Measurements from ENCODE around the gene CYFIP2.

The CYFIP2 gene

DNA sequence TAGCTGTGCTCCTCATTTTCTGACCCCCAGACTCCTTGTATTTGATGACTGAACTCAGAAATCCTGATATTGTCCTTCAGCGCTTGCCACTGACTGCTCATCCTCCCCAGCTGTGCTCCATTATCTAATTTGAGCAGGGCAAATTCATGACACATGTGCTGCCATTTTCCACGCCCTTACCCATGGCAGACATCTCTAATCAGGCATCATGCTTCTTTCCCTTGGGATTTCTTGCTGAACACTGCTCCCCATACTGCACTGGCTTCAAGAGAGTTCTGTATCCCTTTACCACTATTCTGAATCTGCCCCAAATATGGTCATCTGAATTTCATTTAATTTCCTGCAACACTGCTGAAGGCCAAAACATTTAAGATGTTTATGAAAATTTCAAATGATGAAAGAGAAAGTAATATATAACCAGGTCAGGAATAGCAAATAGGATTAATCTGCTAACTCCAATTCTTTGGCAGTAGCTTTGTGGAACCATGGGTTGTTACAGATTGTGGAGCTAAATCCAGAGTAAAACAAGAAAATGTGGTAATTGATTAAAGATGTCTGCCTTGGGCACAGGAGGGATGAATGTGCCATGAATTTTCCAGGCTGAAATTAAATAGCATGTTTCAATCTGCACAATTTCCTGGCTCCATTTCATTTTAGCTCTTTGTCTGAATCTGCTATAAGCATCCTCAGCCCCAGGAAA, 93.6 kb downstream of the CYFIP2 start:
- TF ChIP-seq ISL1 (CRISPR knock-in tag; IDR thresholded peaks at IDR 0.05) = no peak
- TF ChIP-seq ZFP3 (CRISPR knock-in tag; IDR thresholded peaks at IDR 0.05) = no peak
- no peak for TF ChIP-seq ZNF70 (CRISPR knock-in tag; IDR thresholded peaks at IDR 0.05)
- TF ChIP-seq BACH2 (CRISPR knock-in tag; IDR thresholded peaks at IDR 0.05; ENCODE audit: borderline replicate concordance) = no peak
- TF ChIP-seq SNAI2 (CRISPR knock-in tag; IDR thresholded peaks at IDR 0.05) = no peak
- TF ChIP-seq, protein P1, sequence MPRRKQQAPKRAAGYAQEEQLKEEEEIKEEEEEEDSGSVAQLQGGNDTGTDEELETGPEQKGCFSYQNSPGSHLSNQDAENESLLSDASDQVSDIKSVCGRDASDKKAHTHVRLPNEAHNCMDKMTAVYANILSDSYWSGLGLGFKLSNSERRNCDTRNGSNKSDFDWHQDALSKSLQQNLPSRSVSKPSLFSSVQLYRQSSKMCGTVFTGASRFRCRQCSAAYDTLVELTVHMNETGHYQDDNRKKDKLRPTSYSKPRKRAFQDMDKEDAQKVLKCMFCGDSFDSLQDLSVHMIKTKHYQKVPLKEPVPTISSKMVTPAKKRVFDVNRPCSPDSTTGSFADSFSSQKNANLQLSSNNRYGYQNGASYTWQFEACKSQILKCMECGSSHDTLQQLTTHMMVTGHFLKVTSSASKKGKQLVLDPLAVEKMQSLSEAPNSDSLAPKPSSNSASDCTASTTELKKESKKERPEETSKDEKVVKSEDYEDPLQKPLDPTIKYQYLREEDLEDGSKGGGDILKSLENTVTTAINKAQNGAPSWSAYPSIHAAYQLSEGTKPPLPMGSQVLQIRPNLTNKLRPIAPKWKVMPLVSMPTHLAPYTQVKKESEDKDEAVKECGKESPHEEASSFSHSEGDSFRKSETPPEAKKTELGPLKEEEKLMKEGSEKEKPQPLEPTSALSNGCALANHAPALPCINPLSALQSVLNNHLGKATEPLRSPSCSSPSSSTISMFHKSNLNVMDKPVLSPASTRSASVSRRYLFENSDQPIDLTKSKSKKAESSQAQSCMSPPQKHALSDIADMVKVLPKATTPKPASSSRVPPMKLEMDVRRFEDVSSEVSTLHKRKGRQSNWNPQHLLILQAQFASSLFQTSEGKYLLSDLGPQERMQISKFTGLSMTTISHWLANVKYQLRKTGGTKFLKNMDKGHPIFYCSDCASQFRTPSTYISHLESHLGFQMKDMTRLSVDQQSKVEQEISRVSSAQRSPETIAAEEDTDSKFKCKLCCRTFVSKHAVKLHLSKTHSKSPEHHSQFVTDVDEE (CRISPR knock-in tag; IDR thresholded peaks at IDR 0.05) = no peak
- TF ChIP-seq TOX (CRISPR knock-in tag; IDR thresholded peaks at IDR 0.05; ENCODE audit: borderline replicate concordance) = no peak
- TF ChIP-seq ESRRG (CRISPR knock-in tag; IDR thresholded peaks at IDR 0.05) = no peak
- no peak for TF ChIP-seq CSRNP3 (CRISPR knock-in tag; IDR thresholded peaks at IDR 0.05)
- no peak for TF ChIP-seq PPARA (CRISPR knock-in tag; IDR thresholded peaks at IDR 0.05; ENCODE audit: borderline replicate concordance)
- no peak for TF ChIP-seq CSDC2 (CRISPR knock-in tag; IDR thresholded peaks at IDR 0.05)
- no peak for TF ChIP-seq ZNF565 (CRISPR knock-in tag; conservative IDR thresholded peaks at IDR 0.05; ENCODE audit: low read depth)
- TF ChIP-seq ZNF8 (CRISPR knock-in tag; IDR thresholded peaks at IDR 0.05) = no peak
- no peak for TF ChIP-seq ZFP30 (CRISPR knock-in tag; IDR thresholded peaks at IDR 0.05)
- no peak; the same call in 1 of the 2 replicates for TF ChIP-seq TCF4 (CRISPR knock-in tag; IDR thresholded peaks at IDR 0.05; ENCODE audit: borderline replicate concordance)
- TF ChIP-seq RARB (CRISPR knock-in tag; IDR thresholded peaks at IDR 0.05) = no peak
- TF ChIP-seq ZC3H10 (CRISPR knock-in tag; IDR thresholded peaks at IDR 0.05) = no peak
- no peak for TF ChIP-seq GLIS3 (CRISPR knock-in tag; IDR thresholded peaks at IDR 0.05)
- TF ChIP-seq OSR1 (CRISPR knock-in tag; IDR thresholded peaks at IDR 0.05) = no peak
- no peak for TF ChIP-seq PATZ1 (CRISPR knock-in tag; IDR thresholded peaks at IDR 0.05; ENCODE audit: borderline replicate concordance)
- no peak; the same call in 2 of the 3 replicates for ATAC-seq

GRCh38 chr5:157362012-157362411, 96.1 kb downstream of the CYFIP2 start:
- no peak for ATAC-seq

More at GRCh38 chr5:157362012-157362411, 96.1 kb downstream of the CYFIP2 start:
- TF ChIP-seq ZFP30 (CRISPR knock-in tag; IDR thresholded peaks at IDR 0.05) (no peak), TOX (CRISPR knock-in tag; IDR thresholded peaks at IDR 0.05; ENCODE audit: borderline replicate concordance) (no peak), CSRNP3 (CRISPR knock-in tag; IDR thresholded peaks at IDR 0.05) (no peak), ZC3H10 (CRISPR knock-in tag; IDR thresholded peaks at IDR 0.05) (no peak), TCF4 (CRISPR knock-in tag; IDR thresholded peaks at IDR 0.05; ENCODE audit: borderline replicate concordance) (peak; percentile 68; the same call in 1 of the 2 replicates), PPARA (CRISPR knock-in tag; IDR thresholded peaks at IDR 0.05; ENCODE audit: borderline replicate concordance) (no peak), ZNF565 (CRISPR knock-in tag; conservative IDR thresholded peaks at IDR 0.05; ENCODE audit: low read depth) (no peak)
- TF ChIP-seq, protein P2, sequence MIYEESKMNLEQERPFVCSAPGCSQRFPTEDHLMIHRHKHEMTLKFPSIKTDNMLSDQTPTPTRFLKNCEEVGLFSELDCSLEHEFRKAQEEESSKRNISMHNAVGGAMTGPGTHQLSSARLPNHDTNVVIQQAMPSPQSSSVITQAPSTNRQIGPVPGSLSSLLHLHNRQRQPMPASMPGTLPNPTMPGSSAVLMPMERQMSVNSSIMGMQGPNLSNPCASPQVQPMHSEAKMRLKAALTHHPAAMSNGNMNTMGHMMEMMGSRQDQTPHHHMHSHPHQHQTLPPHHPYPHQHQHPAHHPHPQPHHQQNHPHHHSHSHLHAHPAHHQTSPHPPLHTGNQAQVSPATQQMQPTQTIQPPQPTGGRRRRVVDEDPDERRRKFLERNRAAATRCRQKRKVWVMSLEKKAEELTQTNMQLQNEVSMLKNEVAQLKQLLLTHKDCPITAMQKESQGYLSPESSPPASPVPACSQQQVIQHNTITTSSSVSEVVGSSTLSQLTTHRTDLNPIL (CRISPR knock-in tag; IDR thresholded peaks at IDR 0.05; ENCODE audit: low read depth) = no peak
- TF ChIP-seq, protein P1 (CRISPR knock-in tag; IDR thresholded peaks at IDR 0.05) = 0 out of 2 replicates have a peak, but pooled peaks have one; percentile 34

All from SK-N-SH treated with all-trans-retinoic acid at 6 μM for 48 hours (cell line).